GM23248 (cell line): ENCODE measurements around the gene SNX25. TPM values are rescaled to one million over a fixed set of nuclear protein-coding genes. Genes with fewer than 3 reads are reported as not detected.

Experiments used
- DNase-seq: peaks from one replicate; pipeline ENCODE4 v3.0.0-alpha.2; 2015
- H2AFZ ChIP-seq: fragments of 200-600 bp; sonication (generic); 2 replicates; pipeline ENCODE4 v1.6.1; 2016; ENCODE audit warnings: antibody characterized with exemption
- H3F3A ChIP-seq: fragments of 200-600 bp; sonication (generic); 2 replicates; pipeline ENCODE4 v1.6.1; 2016; ENCODE audit warnings: mild to moderate bottlenecking, antibody characterized with exemption, mixed run types; ENCODE audit not compliant: insufficient read depth
- H3K27ac ChIP-seq: fragments of 200-600 bp; sonication (generic); 2 replicates; pipeline ENCODE4 v1.5.1; 2016; ENCODE audit warnings: mild to moderate bottlenecking
- H3K27me3 ChIP-seq: fragments of 200-600 bp; sonication (generic); replicated peaks from 2 replicates; pipeline ENCODE4 v1.6.1; 2016; ENCODE audit warnings: mild to moderate bottlenecking; ENCODE audit not compliant: insufficient read depth
- H3K36me3 ChIP-seq: fragments of 200-600 bp; sonication (generic); 2 replicates; pipeline ENCODE4 v1.6.1; 2016; ENCODE audit warnings: low read depth, mild to moderate bottlenecking
- H3K4me1 ChIP-seq: fragments of 200-600 bp; sonication (generic); 2 replicates; pipeline ENCODE4 v1.6.1; 2016; ENCODE audit warnings: mild to moderate bottlenecking; ENCODE audit not compliant: insufficient read depth
- H3K4me2 ChIP-seq: fragments of 200-600 bp; sonication (generic); one replicate; pipeline ENCODE4 v1.6.1; 2016; ENCODE audit warnings: mild to moderate bottlenecking; ENCODE audit not compliant: unreplicated experiment
- H3K4me3 ChIP-seq: fragments of 200-600 bp; sonication (generic); 2 replicates; pipeline ENCODE4 v1.5.1; 2016; ENCODE audit warnings: mild to moderate bottlenecking
- H3K79me2 ChIP-seq: fragments of 200-600 bp; sonication (generic); 2 replicates; pipeline ENCODE4 v1.6.1; 2016; ENCODE audit warnings: mild to moderate bottlenecking; ENCODE audit not compliant: insufficient read depth
- H3K9ac ChIP-seq: fragments of 200-600 bp; sonication (generic); 2 replicates; pipeline ENCODE4 v1.6.1; 2016; ENCODE audit warnings: mild to moderate bottlenecking
- H3K9me2 ChIP-seq: fragments of 200-600 bp; sonication (generic); 2 replicates; pipeline ENCODE4 v1.6.1; 2016; ENCODE audit warnings: mixed run types, mild to moderate bottlenecking, moderate library complexity; ENCODE audit not compliant: insufficient read depth
- H3K9me3 ChIP-seq: fragments of 200-600 bp; sonication (generic); one replicate; pipeline ENCODE4 v1.6.1; 2017; ENCODE audit warnings: low read depth
- H4K20me1 ChIP-seq: fragments of 200-600 bp; sonication (generic); 2 replicates; pipeline ENCODE4 v1.6.0; 2016; ENCODE audit not compliant: insufficient read depth
- EZH2 ChIP-seq: fragments of 200-600 bp; sonication (generic); IDR thresholded peaks from 2 replicates; pipeline ENCODE4 v1.6.1; 2018; ENCODE audit warnings: antibody characterized with exemption, mild to moderate bottlenecking; ENCODE audit not compliant: insufficient read depth, poor library complexity, severe bottlenecking
- EZH2phosphoT487 ChIP-seq: fragments of 200-600 bp; sonication (generic); IDR thresholded peaks from 2 replicates; pipeline ENCODE4 v1.6.1; 2018; ENCODE audit warnings: antibody characterized with exemption, moderate library complexity, mild to moderate bottlenecking, low read depth; ENCODE audit not compliant: insufficient read depth
- WGBS, 2 experiments: methylation state at CpG; one replicate each; pipeline ENCODE4 v1.1.6; 2015 to 2017; ENCODE audit warnings: low lambda C conversion rate in 2 of 2, low coverage in 1 of 2; ENCODE audit errors: missing lambda C conversion rate in 2 of 2; 5-methylcytosine and 5-hydroxymethylcytosine counted together
- in situ Hi-C: fragments of 300-500 bp; cut with MboI; formaldehyde crosslinking; loops from 2 replicates; pipeline ENCODE4 v1.15.0; 2020
- polyA plus RNA-seq: library from polyadenylated mRNA; unstranded; fragments of >200 nt; fragmentation: Nextera tagmentation; extraction: Ambion mirVana; gene quantifications from 2 replicates; pipeline ENCODE4 v1.2.1, GENCODE V29; 2016
- total RNA-seq: library from RNA; depleted of rRNA; stranded (reverse); fragments of >200 nt; shearing (Covaris generic); gene quantifications from 2 replicates; pipeline ENCODE4 v1.2.3, GENCODE V29; 2014

The SNX25 gene
- total and polyA plus RNA-seq, 2 experiments from 2014 or later = 8.2 to 50.0 TPM

DNA sequence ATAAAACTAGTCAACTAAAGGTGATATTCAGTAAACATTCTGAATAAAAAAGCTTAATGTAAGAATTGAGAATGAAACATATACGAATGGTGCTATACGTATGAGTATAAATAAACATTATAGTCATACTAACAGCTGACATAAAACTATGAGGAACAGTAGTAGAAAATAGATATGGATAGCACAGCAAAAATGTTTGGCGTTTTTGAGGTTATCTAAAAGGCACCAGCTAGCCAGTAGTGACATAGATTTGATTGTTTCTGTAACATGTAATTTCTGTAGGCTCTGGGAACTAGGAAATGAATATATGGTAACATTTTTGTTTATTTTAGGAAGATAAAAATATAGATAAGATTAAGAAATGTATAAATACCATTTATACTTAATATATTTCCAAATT is 69.3 kb downstream of the SNX25 start:
- DNase-seq = no peak
- 0 out of 2 replicates have a peak, but pooled peaks cover 2% of the 10 kb centered on the region for H3K79me2 ChIP-seq
- TF ChIP-seq EZH2phosphoT487 (no peak), EZH2 (no peak)
- no peak overlapping the region for H3K4me3 ChIP-seq
- no peaks in the 10 kb centered on the region for H3K9me3 ChIP-seq
- H3K9me2 ChIP-seq = no peaks in the 10 kb centered on the region
- H3K27ac ChIP-seq = no peak overlapping the region
- H3F3A ChIP-seq = peaks cover 11% of the 10 kb centered on the region; the same call in 1 of the 2 replicates
- no peak overlapping the region for H3K9ac ChIP-seq
- H3K4me1 ChIP-seq = peaks cover 21% of the 10 kb centered on the region
- H3K4me2 ChIP-seq = no peak overlapping the region
- 97% methylated on average over 3 of the region's 3 CpGs for WGBS, 2 experiments
- H3K36me3 ChIP-seq = no peaks in the 10 kb centered on the region
- in situ Hi-C loops = no loop called here
- no peaks in the 10 kb centered on the region for H3K27me3 ChIP-seq
- H4K20me1 ChIP-seq = no peaks in the 10 kb centered on the region
- no peak overlapping the region for H2AFZ ChIP-seq

DNA sequence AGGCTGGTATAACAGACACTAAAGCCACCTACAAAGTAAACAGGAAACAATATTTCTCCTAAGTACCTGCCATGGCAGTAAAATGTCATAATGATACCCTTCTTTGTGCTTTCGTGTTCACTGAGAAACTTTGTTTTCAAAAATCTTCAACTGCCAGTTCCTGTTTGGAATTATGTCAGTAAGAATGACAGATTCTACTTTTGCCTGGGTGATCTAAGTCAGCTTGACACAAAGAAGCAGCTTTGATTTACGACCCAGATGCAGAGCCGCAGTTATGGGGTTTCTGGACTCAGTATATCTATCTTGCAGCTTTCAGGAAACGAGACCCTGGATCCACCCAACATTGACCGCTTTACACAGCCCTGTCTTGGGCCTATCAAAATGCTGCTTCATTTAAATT is 71.2 kb downstream of the SNX25 start:
- Histone ChIP-seq H4K20me1 (no peaks in the 10 kb centered on the region), H3K36me3 (no peaks in the 10 kb centered on the region), H3K27me3 (no peaks in the 10 kb centered on the region), H2AFZ (no peak overlapping the region), H3K4me1 (peaks cover 9% of the 10 kb centered on the region), H3K79me2 (no peaks in the 10 kb centered on the region), H3K4me2 (no peak overlapping the region), H3K27ac (no peak overlapping the region), H3K4me3 (no peak overlapping the region), H3F3A (peaks cover 7% of the 10 kb centered on the region; the same call in 1 of the 2 replicates), H3K9me3 (no peaks in the 10 kb centered on the region), H3K9ac (no peak overlapping the region), H3K9me2 (no peaks in the 10 kb centered on the region)
- WGBS, 2 experiments = 78 to 81% methylated on average over 5 of the region's 5 CpGs
- in situ Hi-C loops = no loop called here
- TF ChIP-seq EZH2phosphoT487 = no peak
- no peak for TF ChIP-seq EZH2
- DNase-seq = no peak

GRCh38 chr4:185282968-185283367 is 73.6 kb downstream of the SNX25 start:
- no peaks in the 10 kb centered on the region for H3K27me3 ChIP-seq
- H3K4me2 ChIP-seq = no peak overlapping the region
- 68 to 79% methylated on average over 1 of the region's 1 CpG for WGBS, 2 experiments
- H3K36me3 ChIP-seq = 0 out of 2 replicates have a peak, but pooled peaks cover under 1% of the 10 kb centered on the region
- TF ChIP-seq EZH2 (no peak), EZH2phosphoT487 (no peak)
- no peaks in the 10 kb centered on the region for H3K9me3 ChIP-seq
- no peaks in the 10 kb centered on the region for H4K20me1 ChIP-seq
- DNase-seq = peak; percentile 20
- peaks cover 8% of the 10 kb centered on the region; the same call in 1 of the 2 replicates for H3K4me1 ChIP-seq
- H3K79me2 ChIP-seq = no peaks in the 10 kb centered on the region
- H3K9ac ChIP-seq = no peak overlapping the region
- in situ Hi-C loops = no loop called here
- no peak overlapping the region for H3K4me3 ChIP-seq
- H3K9me2 ChIP-seq = no peaks in the 10 kb centered on the region
- no peaks in the 10 kb centered on the region for H3F3A ChIP-seq
- H3K27ac ChIP-seq = no peak overlapping the region
- H2AFZ ChIP-seq = no peak overlapping the region

GRCh38 chr4:185283723-185284122 is 74.3 kb downstream of the SNX25 start:
- H3K9me3 ChIP-seq = no peaks in the 10 kb centered on the region
- H3K27ac ChIP-seq = no peak overlapping the region
- H2AFZ ChIP-seq = no peak overlapping the region
- peak; percentile 52 for DNase-seq
- H3K4me3 ChIP-seq = no peak overlapping the region
- no peaks in the 10 kb centered on the region for H4K20me1 ChIP-seq
- TF ChIP-seq EZH2phosphoT487 (no peak), EZH2 (no peak)
- H3K4me1 ChIP-seq = peaks cover 8% of the 10 kb centered on the region; the same call in 1 of the 2 replicates
- in situ Hi-C loops = no loop called here
- no peaks in the 10 kb centered on the region for H3K79me2 ChIP-seq
- H3K9ac ChIP-seq = no peak overlapping the region
- H3F3A ChIP-seq = no peaks in the 10 kb centered on the region
- no peaks in the 10 kb centered on the region for H3K9me2 ChIP-seq
- no peaks in the 10 kb centered on the region for H3K27me3 ChIP-seq
- 0 out of 2 replicates have a peak, but pooled peaks cover 7% of the 10 kb centered on the region for H3K36me3 ChIP-seq
- H3K4me2 ChIP-seq = no peak overlapping the region

- Histone ChIP-seq H3K79me2 (no peaks in the 10 kb centered on the region), H3K4me1 (peaks cover 8% of the 10 kb centered on the region; the same call in 1 of the 2 replicates), H3K9ac (no peak overlapping the region), H4K20me1 (no peaks in the 10 kb centered on the region), H3K9me3 (no peaks in the 10 kb centered on the region), H3K36me3 (0 out of 2 replicates have a peak, but pooled peaks cover 7% of the 10 kb centered on the region), H3F3A (no peaks in the 10 kb centered on the region), H3K9me2 (no peaks in the 10 kb centered on the region), H3K4me2 (no peak overlapping the region), H3K4me3 (no peak overlapping the region), H3K27ac (no peak overlapping the region), H2AFZ (no peak overlapping the region), H3K27me3 (no peaks in the 10 kb centered on the region)
- 94 to 98% methylated on average over 6 of the region's 6 CpGs for WGBS, 2 experiments
- in situ Hi-C loops = no loop called here
- no peak for TF ChIP-seq EZH2
- TF ChIP-seq EZH2phosphoT487 = no peak
- no peak for DNase-seq
These were observed 76.4 kb downstream of the SNX25 start for GRCh38 chr4:185285632-185286393.
